Breast epithelium (tissue), 3 donors: ENCODE results near the gene GSDMA.

Experiments used
- POLR2A ChIP-seq: fragments of 450-650 bp; IDR thresholded peaks from one replicate; pipeline ENCODE4 v1.6.1; 2016; ENCODE audit warnings: antibody characterized with exemption, mild to moderate bottlenecking, moderate library complexity
- POLR2AphosphoS5 ChIP-seq, 3 donors: sonication (generic); formaldehyde crosslinking; IDR thresholded peaks; one replicate each; pipeline ENCODE4 v1.6.1; 2017; ENCODE audit warnings: antibody characterized with exemption in 3 of 3
- TF ChIP-seq, protein P1 (sequence below), 3 donors: fragments of 450-650 bp; IDR thresholded peaks; one replicate each; pipeline ENCODE4 v1.5.1; 2016 to 2017; ENCODE audit warnings: antibody characterized with exemption in 3 of 3, mild to moderate bottlenecking in 3 of 3, moderate library complexity in 3 of 3

DNA sequence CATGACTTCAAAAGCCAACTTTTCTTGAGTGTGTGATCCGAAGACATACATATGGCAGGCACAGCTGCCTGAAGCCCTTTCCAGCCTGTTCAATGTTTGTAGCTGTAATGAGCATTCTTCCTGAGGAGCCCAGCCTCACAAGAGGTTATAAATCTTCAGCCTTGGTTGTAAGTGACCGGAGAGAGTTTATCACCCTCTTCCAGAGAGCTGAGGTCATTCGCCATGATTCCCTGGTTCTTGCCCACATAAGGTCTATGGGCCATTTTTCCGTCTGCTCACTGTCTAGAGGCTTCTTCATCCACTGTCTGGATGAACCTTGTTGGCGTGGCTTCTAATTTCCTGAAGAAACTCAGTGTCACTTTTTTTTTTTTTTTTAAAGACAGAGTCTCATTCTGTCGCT, 42.7 kb downstream of the GSDMA start:
- TF ChIP-seq, protein P1, sequence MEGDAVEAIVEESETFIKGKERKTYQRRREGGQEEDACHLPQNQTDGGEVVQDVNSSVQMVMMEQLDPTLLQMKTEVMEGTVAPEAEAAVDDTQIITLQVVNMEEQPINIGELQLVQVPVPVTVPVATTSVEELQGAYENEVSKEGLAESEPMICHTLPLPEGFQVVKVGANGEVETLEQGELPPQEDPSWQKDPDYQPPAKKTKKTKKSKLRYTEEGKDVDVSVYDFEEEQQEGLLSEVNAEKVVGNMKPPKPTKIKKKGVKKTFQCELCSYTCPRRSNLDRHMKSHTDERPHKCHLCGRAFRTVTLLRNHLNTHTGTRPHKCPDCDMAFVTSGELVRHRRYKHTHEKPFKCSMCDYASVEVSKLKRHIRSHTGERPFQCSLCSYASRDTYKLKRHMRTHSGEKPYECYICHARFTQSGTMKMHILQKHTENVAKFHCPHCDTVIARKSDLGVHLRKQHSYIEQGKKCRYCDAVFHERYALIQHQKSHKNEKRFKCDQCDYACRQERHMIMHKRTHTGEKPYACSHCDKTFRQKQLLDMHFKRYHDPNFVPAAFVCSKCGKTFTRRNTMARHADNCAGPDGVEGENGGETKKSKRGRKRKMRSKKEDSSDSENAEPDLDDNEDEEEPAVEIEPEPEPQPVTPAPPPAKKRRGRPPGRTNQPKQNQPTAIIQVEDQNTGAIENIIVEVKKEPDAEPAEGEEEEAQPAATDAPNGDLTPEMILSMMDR (IDR thresholded peaks at IDR 0.05), result no peak
- TF ChIP-seq POLR2AphosphoS5 (IDR thresholded peaks at IDR 0.05) (no peak), POLR2A (no peak)
